ENCODE measurements around the gene OPRM1.

GRCh38 chr6:153989989-153990388, 49.1 kb upstream of the OPRM1 start:
- TF ChIP-seq CTCF (IDR thresholded peaks at IDR 0.05) = no peak
- no peak for TF ChIP-seq POLR2A (IDR thresholded peaks at IDR 0.05)
- TF ChIP-seq POLR2AphosphoS5 (IDR thresholded peaks at IDR 0.05) = no peak

All from breast epithelium (tissue), 3 donors.